Cardiac muscle cell (in vitro differentiated cells and primary cell): ENCODE measurements around the gene STUB1. TPM values are rescaled to one million over a fixed set of nuclear protein-coding genes. Genes with fewer than 3 reads are reported as not detected.
"Not testable (repeated sequence)": the region's sequence is repeated elsewhere in the genome, so short reads cannot be mapped to it uniquely, and the experiment has no call there.

Experiments
- DNase-seq, 2 donors: peaks; one replicate each; pipeline versions ENCODE4 v3.0.0 to v3.0.0-alpha.2; 2010 to 2017; ENCODE audit warnings: low read depth in 1 of 2, low spot score in 1 of 2
- H3K27ac ChIP-seq: fragments of 200-600 bp; sonication (generic); 2 replicates; pipeline ENCODE4 v1.5.1; 2016
- H3K27me3 ChIP-seq: fragments of 200-600 bp; sonication (generic); 2 replicates; pipeline ENCODE4 v1.6.0; 2016; ENCODE audit warnings: control low read depth
- H3K36me3 ChIP-seq: fragments of 200-600 bp; sonication (generic); 2 replicates; pipeline ENCODE4 v1.5.1; 2016; ENCODE audit warnings: control low read depth
- H3K4me1 ChIP-seq: fragments of 200-600 bp; sonication (generic); 2 replicates; pipeline ENCODE4 v1.8.1; 2017; ENCODE audit warnings: low read depth, mild to moderate bottlenecking, mixed run types
- H3K4me3 ChIP-seq: fragments of 200-600 bp; sonication (generic); 2 replicates; pipeline ENCODE4 v1.5.1; 2016; ENCODE audit warnings: mild to moderate bottlenecking
- H3K9me3 ChIP-seq: fragments of 200-600 bp; sonication (generic); 2 replicates; pipeline ENCODE4 v1.5.1; 2017; ENCODE audit warnings: low read depth, mild to moderate bottlenecking, control low read depth
- CTCF ChIP-seq: IDR thresholded peaks from 2 replicates; pipeline ENCODE4 v1.5.1; 2012; ENCODE audit warnings: low read depth, mild to moderate bottlenecking, low read length
- polyA plus RNA-seq: library from polyadenylated mRNA; unstranded; fragments of >200 nt; fragmentation: Nextera tagmentation; extraction: Ambion mirVana; gene quantifications from 2 replicates; pipeline ENCODE4 v1.2.1, GENCODE V29; 2016
- total RNA-seq: library from RNA; depleted of rRNA; stranded (reverse); fragments of >200 nt; gene quantifications from 2 replicates; pipeline ENCODE4 v1.2.3, GENCODE V29; 2016

Gene STUB1
- total and polyA plus RNA-seq, 2 experiments from 2014 or later = 176 to 269 TPM

- no peaks in the 10 kb centered on the region for H3K9me3 ChIP-seq
- H3K4me3 ChIP-seq = no peak overlapping the region
- TF ChIP-seq CTCF = no peak
- DNase-seq = no peak
- peak overlapping the region; percentile 53 for H3K27ac ChIP-seq
- H3K4me1 ChIP-seq = peaks cover 16% of the 10 kb centered on the region
- peaks cover 33% of the 10 kb centered on the region for H3K27me3 ChIP-seq
- no peaks in the 10 kb centered on the region for H3K36me3 ChIP-seq
Measured at GRCh38 chr16:711084-711483, 30.9 kb downstream of the STUB1 start.

- Histone ChIP-seq H3K27me3 (peaks cover 26% of the 10 kb centered on the region), H3K4me1 (peaks cover 20% of the 10 kb centered on the region), H3K27ac (no peak overlapping the region), H3K9me3 (no peaks in the 10 kb centered on the region), H3K36me3 (no peaks in the 10 kb centered on the region), H3K4me3 (no peak overlapping the region)
- peak; percentile 91 for TF ChIP-seq CTCF
- DNase-seq = peak; percentile 77 to 86
Measured at GRCh38 chr16:711548-712320, 31.5 kb downstream of the STUB1 start.

GRCh38 chr16:712740-713250, 32.6 kb downstream of the STUB1 start:
- peak; percentile 49 to 90 for DNase-seq
- peaks cover 20% of the 10 kb centered on the region for H3K4me1 ChIP-seq
- H3K36me3 ChIP-seq, H3K9me3 ChIP-seq, H3K4me3 ChIP-seq, H3K27ac ChIP-seq: not testable (repeated sequence)
- peaks cover 16% of the 10 kb centered on the region for H3K27me3 ChIP-seq
- peak; percentile 49 for TF ChIP-seq CTCF

- TF ChIP-seq CTCF = no peak
- H3K27ac ChIP-seq = no peak overlapping the region
- peaks cover 3% of the 10 kb centered on the region for H3K27me3 ChIP-seq
- DNase-seq = no peak
- H3K4me3 ChIP-seq = no peak overlapping the region
- no peaks in the 10 kb centered on the region for H3K9me3 ChIP-seq
- H3K4me1 ChIP-seq = peaks cover 21% of the 10 kb centered on the region
- H3K36me3 ChIP-seq = no peaks in the 10 kb centered on the region
Measured at GRCh38 chr16:714079-714478, 33.9 kb downstream of the STUB1 start.

- Histone ChIP-seq H3K27me3 (no peaks in the 10 kb centered on the region), H3K36me3 (no peaks in the 10 kb centered on the region), H3K27ac (no peak within 1 kb of the TSS), H3K4me3 (peak within 1 kb of the TSS; percentile 62), H3K9me3 (no peaks in the 10 kb centered on the region), H3K4me1 (peaks cover 27% of the 10 kb centered on the region)
- DNase-seq = peak; percentile 93 to 96
- TF ChIP-seq CTCF = no peak
Measured at GRCh38 chr16:714558-715476, 34.6 kb downstream of the STUB1 start, which contains the start of gene METRN. Gene METRN (plus strand): TSS chr16:715118. CDS start chr16:715290, 172 bp downstream.
